ENCODE measurements around the gene RHOF. TPM values are rescaled to one million over a fixed set of nuclear protein-coding genes. Genes with fewer than 3 reads are reported as not detected.
A peak's percentile ranks its signal among the peaks of the same experiment; 100 is the strongest.

The RHOF gene, protein sequence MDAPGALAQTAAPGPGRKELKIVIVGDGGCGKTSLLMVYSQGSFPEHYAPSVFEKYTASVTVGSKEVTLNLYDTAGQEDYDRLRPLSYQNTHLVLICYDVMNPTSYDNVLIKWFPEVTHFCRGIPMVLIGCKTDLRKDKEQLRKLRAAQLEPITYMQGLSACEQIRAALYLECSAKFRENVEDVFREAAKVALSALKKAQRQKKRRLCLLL
- 32.0 TPM for polyA plus RNA-seq (2012; ENCODE audit: missing spikeins)

DNA sequence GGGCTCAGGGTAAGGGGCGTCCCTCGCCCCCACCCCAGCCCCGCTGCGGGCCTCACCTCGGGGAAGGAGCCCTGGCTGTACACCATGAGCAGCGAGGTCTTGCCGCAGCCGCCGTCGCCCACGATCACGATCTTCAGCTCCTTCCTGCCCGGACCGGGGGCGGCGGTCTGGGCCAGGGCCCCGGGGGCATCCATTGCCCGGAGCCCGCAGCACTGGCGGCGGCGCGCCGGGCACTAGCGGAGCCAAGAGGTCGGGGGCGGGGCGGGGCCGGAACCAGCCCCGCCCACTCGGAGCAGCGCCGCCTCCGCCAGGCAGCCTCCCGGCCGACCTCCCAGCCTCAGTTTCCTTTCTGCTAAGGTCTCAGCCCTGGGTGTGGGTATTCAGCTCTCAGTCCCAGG lies at the start of gene RHOF:
Gene RHOF (minus strand): TSS at position 249 of the 398 bp plus-strand sequence. CDS start 55 bp downstream, at position 194.
- TF ChIP-seq POLR2AphosphoS5 (IDR thresholded peaks at IDR 0.05; ENCODE audit: low read depth, low read length) (no peak; the same call in 1 of the 2 replicates), POLR2A (IDR thresholded peaks at IDR 0.05; ENCODE audit: low read depth, low read length) (0 out of 2 replicates have a peak, but pooled peaks have one; percentile 60), TAF1 (IDR thresholded peaks at IDR 0.05; ENCODE audit: borderline replicate concordance, low read depth, low read length) (0 out of 2 replicates have a peak, but pooled peaks have one; percentile 36)
- FAIRE-seq (no peak), DNase-seq (ENCODE audit: insufficient read length) (peak; percentile 63)

DNA sequence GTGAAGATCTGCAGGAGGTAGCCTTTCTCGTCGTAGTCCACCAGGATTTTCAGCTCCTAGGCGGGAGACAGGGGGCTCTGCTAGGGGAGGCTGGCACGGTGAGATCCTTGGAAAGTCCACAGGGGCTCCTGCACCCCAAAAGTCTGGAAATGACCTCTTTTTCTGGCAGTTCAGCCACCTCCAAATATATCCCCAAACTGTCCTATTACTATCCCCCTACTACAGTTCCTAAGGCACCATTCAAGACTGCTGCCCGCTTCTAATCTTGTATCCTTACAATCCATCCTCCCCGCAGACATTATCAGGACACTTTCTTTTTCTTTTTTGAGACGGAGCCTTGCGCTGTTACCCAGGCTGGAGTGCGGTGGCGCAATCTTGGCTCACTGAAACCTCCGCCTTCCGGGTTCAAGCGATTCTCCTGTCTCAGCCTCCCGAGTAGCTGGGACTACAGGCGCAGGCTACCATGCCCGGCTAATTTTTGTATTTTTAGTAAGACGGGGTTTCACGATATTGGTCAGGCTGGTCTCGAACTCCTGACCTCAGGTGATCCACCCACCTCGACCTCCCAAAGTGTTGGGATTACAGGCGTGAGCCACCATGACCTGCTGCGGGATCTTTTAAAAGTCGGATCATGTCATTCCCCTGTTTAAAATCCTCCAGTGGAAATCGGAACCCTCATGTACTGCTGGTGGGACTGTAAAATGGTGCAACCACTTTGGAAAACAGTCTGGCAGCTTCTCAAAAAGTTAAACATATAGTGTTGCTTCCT lies 46.7 kb upstream of the RHOF start:
- DNase-seq (ENCODE audit: insufficient read length) (no peak), FAIRE-seq (peak; percentile 14)
- TF ChIP-seq POLR2A (IDR thresholded peaks at IDR 0.05; ENCODE audit: low read depth, low read length) (no peak), POLR2AphosphoS5 (IDR thresholded peaks at IDR 0.05; ENCODE audit: low read depth, low read length) (no peak), TAF1 (IDR thresholded peaks at IDR 0.05; ENCODE audit: borderline replicate concordance, low read depth, low read length) (no peak)

DNA sequence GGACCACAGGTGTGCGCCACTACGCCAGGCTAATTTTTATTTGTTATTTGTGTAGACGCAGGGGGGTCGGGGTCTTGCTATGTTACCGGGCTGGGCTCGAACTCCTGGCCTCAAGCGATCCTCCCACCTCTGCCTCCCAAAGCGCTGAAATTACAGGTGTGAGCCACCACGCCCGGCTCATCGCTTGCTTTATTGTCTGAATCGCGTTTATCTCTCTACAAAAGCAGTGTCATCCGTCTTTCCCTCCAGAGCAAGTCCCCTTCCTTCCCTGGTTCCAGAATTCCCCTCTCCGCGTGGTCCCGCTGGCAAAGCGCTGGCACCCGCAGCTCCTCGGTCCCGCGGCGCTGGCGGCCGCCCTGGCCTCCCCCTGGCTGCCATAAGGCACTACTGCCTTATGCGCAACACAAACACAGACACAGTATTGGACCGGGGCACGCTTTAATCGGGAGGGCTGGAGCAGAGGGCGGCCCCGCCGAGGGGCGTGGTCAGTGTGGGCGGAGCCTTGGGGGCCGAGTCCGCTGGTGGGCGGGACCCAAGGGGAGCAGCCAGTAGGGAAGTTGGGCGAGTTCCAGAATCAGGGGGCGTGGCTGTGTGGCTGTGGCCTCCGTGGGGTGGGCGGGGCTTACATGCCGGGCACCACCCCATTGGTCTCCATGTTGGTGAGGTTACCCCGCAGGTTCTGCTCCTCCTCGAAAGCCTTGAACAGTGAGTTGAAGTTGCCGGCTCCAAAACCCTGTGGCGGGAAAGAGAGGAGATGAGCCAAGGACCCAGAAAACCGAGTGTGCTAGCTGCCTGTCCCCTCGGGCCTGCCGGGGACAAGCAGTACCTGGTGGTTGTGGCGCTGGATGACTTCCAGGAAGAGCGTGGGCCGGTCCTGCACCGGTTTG lies 45.9 kb upstream of the RHOF start:
- DNase-seq (ENCODE audit: insufficient read length) (peak; percentile 96), FAIRE-seq (peak; percentile 98)
- no peak for TF ChIP-seq TAF1 (IDR thresholded peaks at IDR 0.05; ENCODE audit: borderline replicate concordance, low read depth, low read length)
- TF ChIP-seq POLR2A (IDR thresholded peaks at IDR 0.05; ENCODE audit: low read depth, low read length), result peak; percentile 41; the same call in 1 of the 2 replicates
- 0 out of 2 replicates have a peak, but pooled peaks have one; percentile 32 for TF ChIP-seq POLR2AphosphoS5 (IDR thresholded peaks at IDR 0.05; ENCODE audit: low read depth, low read length)

DNA sequence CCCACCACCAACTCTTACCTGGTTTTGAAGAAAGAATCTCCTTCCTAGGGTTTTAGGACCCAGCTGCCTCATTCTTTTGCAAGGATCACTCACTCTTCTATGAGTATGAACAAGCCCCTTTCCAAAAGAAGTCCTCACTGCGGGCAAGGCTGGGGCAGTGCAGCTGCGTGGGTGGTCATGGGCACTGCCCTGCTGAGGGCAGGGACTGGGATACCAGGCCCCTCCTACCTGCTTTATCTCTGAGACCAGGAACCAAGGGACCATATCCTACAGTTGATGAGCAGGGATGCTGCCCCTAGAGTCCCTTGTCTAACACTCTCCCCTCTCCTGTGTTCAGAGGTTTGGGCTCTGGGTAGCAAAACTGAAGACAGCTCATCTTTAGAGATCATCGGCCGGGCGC lies 44.6 kb upstream of the RHOF start:
- FAIRE-seq (no peak), DNase-seq (ENCODE audit: insufficient read length) (no peak)
- no peak for TF ChIP-seq POLR2AphosphoS5 (IDR thresholded peaks at IDR 0.05; ENCODE audit: low read depth, low read length)
- TF ChIP-seq POLR2A (IDR thresholded peaks at IDR 0.05; ENCODE audit: low read depth, low read length), result no peak
- TF ChIP-seq TAF1 (IDR thresholded peaks at IDR 0.05; ENCODE audit: borderline replicate concordance, low read depth, low read length), result no peak

DNA sequence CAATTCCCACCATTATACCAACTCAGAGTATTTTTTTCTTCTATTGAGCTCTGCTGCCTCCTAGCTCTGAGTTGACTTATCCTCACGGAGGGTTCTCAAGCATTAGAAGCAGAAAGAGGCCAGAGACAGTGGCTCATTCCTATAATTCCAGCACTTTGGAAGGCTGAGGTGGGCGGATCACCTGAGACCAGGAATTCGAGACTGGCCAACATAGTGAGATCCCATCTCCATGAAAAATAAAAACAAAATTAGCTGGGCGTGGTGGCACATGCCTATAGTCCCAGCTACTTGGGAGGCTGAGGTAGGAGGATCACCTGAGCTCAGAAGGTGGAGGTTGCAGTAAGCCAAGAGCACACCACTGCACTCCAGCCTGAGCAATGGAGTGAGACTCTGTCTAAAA lies 44.2 kb upstream of the RHOF start:
- TF ChIP-seq POLR2A (IDR thresholded peaks at IDR 0.05; ENCODE audit: low read depth, low read length) (no peak), POLR2AphosphoS5 (IDR thresholded peaks at IDR 0.05; ENCODE audit: low read depth, low read length) (no peak), TAF1 (IDR thresholded peaks at IDR 0.05; ENCODE audit: borderline replicate concordance, low read depth, low read length) (no peak)
- FAIRE-seq (no peak), DNase-seq (ENCODE audit: insufficient read length) (no peak)

DNA sequence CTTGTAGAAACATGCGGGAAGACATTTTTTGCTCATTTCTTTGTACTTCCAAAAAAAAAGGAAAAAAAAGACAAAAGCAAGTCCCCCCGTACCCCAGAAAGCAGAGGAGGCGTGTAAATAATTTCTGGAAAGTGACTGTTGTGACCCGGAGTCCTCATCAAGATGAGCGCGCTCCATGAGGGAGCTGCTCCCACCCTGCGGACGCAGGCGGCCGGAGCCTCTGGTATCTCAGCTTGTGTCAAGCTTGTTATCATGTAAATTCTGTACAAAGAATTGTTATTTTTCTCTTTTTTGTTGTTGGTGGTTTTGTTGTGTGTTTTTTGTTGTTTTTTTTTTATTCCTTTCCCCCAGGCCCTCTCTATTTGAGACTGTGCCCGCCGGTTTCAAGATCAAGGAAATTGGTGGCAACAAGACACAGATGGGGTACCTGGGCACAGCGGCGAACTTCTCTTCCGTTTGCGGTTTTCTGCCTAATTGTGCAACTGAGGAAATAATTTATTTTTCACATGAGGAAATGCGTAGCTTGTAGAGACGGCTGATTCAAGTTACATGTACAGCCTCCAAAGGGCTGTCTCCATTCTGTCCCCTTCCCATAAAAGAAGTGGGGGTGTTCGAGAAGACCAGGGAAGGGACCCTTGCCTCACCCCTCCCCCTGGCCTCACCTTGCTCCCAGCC lies 38.2 kb upstream of the RHOF start:
- FAIRE-seq (no peak), DNase-seq (ENCODE audit: insufficient read length) (no peak)
- TF ChIP-seq TAF1 (IDR thresholded peaks at IDR 0.05; ENCODE audit: borderline replicate concordance, low read depth, low read length), result no peak
- no peak for TF ChIP-seq POLR2A (IDR thresholded peaks at IDR 0.05; ENCODE audit: low read depth, low read length)
- TF ChIP-seq POLR2AphosphoS5 (IDR thresholded peaks at IDR 0.05; ENCODE audit: low read depth, low read length), result no peak

DNA sequence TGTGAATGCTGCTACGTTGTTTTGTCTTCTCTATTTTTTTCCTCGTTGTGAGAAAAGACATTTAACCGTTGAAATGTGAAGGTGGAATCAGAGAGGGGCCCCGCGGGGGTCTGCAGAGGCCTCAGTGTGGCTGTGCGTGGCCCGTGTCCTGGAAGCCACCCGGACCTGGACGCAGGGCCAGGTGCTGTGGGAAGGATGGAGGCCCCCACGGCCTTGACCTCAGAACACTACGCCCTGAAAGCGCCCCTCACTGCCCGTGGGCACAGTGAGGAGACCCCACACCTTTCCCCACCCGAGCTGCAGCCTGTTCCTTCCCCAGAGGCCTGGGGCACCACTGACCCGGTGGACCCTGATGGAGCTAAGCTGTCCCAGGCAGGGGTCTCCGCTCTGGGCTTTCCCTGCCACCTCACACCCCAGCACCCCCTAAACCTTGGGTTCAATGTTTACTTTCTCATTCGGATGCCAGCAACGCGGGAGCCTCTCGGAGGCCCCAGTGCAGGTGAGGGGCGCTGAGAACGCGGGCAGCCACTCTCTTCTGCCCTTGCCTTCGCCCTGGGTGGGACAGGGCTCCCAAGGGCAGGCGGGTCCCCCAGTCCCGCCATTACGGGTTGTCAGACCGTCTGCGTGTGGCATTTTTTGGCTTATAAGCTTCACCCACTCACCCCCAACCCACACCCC lies 37.2 kb upstream of the RHOF start:
- TF ChIP-seq POLR2A (IDR thresholded peaks at IDR 0.05; ENCODE audit: low read depth, low read length), result no peak
- no peak for TF ChIP-seq POLR2AphosphoS5 (IDR thresholded peaks at IDR 0.05; ENCODE audit: low read depth, low read length)
- TF ChIP-seq TAF1 (IDR thresholded peaks at IDR 0.05; ENCODE audit: borderline replicate concordance, low read depth, low read length), result no peak
- FAIRE-seq, result no peak
- DNase-seq (ENCODE audit: insufficient read length), result no peak

DNA sequence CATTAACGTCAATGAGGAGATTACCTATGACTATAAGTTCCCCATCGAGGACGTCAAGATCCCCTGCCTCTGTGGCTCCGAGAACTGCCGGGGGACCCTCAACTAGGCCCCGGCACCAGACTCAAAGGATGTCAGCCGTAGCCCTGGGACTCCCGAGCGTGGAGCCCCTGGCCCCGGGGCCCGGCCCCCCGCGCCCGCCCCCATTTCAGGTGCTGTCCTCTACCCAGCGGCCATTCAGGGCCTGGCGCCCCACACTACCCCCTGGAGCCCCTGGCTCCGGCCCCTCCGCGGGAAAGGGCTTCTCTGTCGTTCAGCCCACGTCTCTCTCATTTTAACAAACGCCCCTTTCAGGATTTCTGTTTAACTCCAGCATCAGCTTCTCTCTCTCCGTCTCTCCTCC lies 36.6 kb upstream of the RHOF start:
- TF ChIP-seq POLR2AphosphoS5 (IDR thresholded peaks at IDR 0.05; ENCODE audit: low read depth, low read length) (no peak), POLR2A (IDR thresholded peaks at IDR 0.05; ENCODE audit: low read depth, low read length) (no peak), TAF1 (IDR thresholded peaks at IDR 0.05; ENCODE audit: borderline replicate concordance, low read depth, low read length) (no peak)
- FAIRE-seq, result no peak
- no peak for DNase-seq (ENCODE audit: insufficient read length)

DNA sequence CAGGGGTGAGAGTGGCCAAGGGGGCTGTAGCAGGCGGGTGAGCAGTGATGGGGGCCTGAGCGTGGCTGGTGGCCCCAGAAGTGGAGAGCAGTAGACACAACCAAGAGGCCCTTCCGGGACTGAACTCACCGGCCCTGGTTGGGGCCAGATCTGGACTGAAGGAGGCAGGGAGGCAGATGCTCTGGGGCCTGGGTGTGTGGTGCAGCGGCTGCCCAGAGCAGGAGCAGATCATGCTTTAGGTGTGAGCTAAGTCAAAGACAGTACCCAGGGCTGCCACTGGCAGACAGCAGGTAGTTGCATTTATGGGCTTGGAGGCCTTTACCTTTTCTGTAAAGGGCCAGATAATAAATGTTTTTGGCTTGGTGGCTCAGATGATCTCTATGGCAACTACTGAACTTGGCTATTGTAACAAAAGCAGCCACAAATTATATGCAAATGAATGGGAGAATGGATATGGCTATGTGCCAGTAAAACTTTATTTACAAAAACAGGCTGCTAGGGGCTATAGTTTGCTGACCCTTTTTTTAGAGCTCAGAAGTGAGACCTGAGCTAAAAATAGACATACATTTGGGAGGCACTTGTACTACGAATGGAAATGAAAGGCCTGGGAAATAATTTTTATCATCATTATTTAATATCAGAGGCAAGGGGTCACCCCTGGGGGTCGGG lies 35.9 kb upstream of the RHOF start:
- FAIRE-seq (no peak), DNase-seq (ENCODE audit: insufficient read length) (no peak)
- TF ChIP-seq POLR2AphosphoS5 (IDR thresholded peaks at IDR 0.05; ENCODE audit: low read depth, low read length) (no peak), TAF1 (IDR thresholded peaks at IDR 0.05; ENCODE audit: borderline replicate concordance, low read depth, low read length) (no peak)

DNA sequence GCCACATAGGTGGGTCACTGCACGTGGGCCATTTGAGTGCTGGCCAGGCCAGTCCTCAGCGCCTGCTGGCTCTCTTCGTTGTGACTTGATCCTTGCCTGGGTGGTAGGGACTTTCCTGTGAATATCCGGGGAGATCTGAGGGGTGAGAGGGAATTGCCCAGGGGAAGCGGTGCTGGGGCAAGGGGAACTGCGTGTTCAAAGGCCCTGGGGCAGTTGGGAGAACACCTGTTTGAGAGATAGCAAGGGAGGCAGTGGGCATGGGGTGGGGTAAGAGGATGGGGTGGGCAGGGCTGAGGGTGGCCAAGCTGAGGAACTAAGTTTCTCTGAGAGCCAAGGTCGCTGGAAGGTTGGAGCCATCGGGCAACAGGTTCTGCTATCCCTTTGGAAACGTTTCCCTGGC lies 35.3 kb upstream of the RHOF start:
- DNase-seq (ENCODE audit: insufficient read length) (no peak), FAIRE-seq (no peak)
- TF ChIP-seq POLR2A (IDR thresholded peaks at IDR 0.05; ENCODE audit: low read depth, low read length), result no peak
- TF ChIP-seq POLR2AphosphoS5 (IDR thresholded peaks at IDR 0.05; ENCODE audit: low read depth, low read length), result no peak
- no peak for TF ChIP-seq TAF1 (IDR thresholded peaks at IDR 0.05; ENCODE audit: borderline replicate concordance, low read depth, low read length)

Measured in GM12892 (cell line).